Upper lobe of right lung (tissue), 1 donor: ENCODE measurements around the gene ANKS1A. TPM values are rescaled to one million over a fixed set of nuclear protein-coding genes. Genes with fewer than 3 reads are reported as not detected.

Experiments
- ATAC-seq: fragments of 200-7000 bp; cut with Tn5 transposase; one replicate; pipeline ENCODE4 v1.9.1; 2020; ENCODE audit warnings: mild to moderate bottlenecking, moderate library complexity
- DNase-seq: peaks from one replicate; pipeline ENCODE4 v3.0.0-alpha.2; 2020
- H3K27ac ChIP-seq: fragments of 200-600 bp; one replicate; pipeline ENCODE4 v1.8.0; 2022
- H3K27me3 ChIP-seq: fragments of 200-600 bp; one replicate; pipeline ENCODE4 v1.8.0; 2022; ENCODE audit warnings: mild to moderate bottlenecking
- H3K36me3 ChIP-seq: fragments of 200-600 bp; one replicate; pipeline ENCODE4 v1.8.0; 2022
- H3K4me1 ChIP-seq: fragments of 200-600 bp; one replicate; pipeline ENCODE4 v1.8.0; 2022
- H3K4me3 ChIP-seq: fragments of 200-600 bp; one replicate; pipeline ENCODE4 v1.8.0; 2022; ENCODE audit warnings: mild to moderate bottlenecking
- H3K9me3 ChIP-seq: fragments of 200-600 bp; one replicate; pipeline ENCODE4 v1.8.0; 2022
- CTCF ChIP-seq: fragments of 200-600 bp; IDR thresholded peaks from one replicate; pipeline ENCODE4 v1.8.0; 2022; ENCODE audit warnings: antibody characterized with exemption
- intact Hi-C: fragments of 100-400 bp; cut with DNase I; formaldehyde crosslinking; loops from one replicate; pipeline ENCODE4 v1.11.0; 2022
- total RNA-seq: library from RNA; stranded (reverse); fragmentation: NEBNext Ultra II Directional; extraction: Animal tissue kit (Norgen Biotek cat#: 25700); gene quantifications from one replicate; pipeline ENCODE4 v1.2.1, GENCODE V29; 2021
- donor health status: DM: no; HTN: yes; CAD: no; lungs with severe emphysema.

Gene ANKS1A
- total RNA-seq, 1 donor from 2014 or later: 59.0 TPM

- intact Hi-C loops: loop anchor here (10.0 kb wide), 1 partner anchor 73 kb away; no protein-coding TSS in a partner anchor
- Histone ChIP-seq H3K27me3 (no peaks in the 10 kb centered on the region), H3K36me3 (peaks cover 25% of the 10 kb centered on the region), H3K4me1 (peaks cover 6% of the 10 kb centered on the region), H3K27ac (no peak overlapping the region), H3K9me3 (no peaks in the 10 kb centered on the region), H3K4me3 (no peak overlapping the region)
- DNase-seq: no peak
- no peak for ATAC-seq
- no peak for TF ChIP-seq CTCF
Measured at GRCh38 chr6:34967461-34967860, 78.4 kb downstream of the ANKS1A start.

DNA sequence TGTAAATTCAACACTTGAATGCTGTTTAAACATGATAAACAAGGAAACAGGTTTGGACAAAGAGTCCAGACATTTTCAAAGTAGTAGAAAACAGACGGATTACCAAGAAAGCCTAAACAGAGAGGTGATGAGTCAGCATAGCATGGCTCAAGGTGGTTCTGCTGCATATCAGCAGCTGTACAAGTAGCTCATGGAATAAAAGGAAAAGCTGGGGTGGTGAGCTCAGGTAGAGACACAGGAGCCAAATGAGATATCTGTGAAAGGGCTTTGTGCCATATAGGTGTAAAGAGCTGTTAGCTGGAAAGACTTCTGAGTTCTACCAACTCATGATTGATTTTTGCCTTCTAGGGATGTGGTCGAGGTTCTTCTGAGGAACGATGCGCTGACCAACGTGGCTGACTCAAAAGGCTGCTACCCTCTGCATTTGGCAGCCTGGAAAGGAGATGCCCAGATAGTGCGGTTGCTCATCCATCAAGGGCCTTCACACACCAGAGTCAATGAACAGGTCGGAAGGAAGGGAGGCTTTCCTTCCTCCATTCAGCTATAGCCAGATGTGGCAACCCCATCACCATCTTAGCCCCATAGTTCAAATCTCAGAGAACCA, 80.7 kb downstream of the ANKS1A start:
- H3K27ac ChIP-seq: no peak overlapping the region
- H3K9me3 ChIP-seq: no peaks in the 10 kb centered on the region
- H3K36me3 ChIP-seq: peaks cover 29% of the 10 kb centered on the region
- no peak for DNase-seq
- no peaks in the 10 kb centered on the region for H3K27me3 ChIP-seq
- intact Hi-C loops: loop anchor here (10.0 kb wide), 1 partner anchor 75 kb away; no protein-coding TSS in a partner anchor
- TF ChIP-seq CTCF: no peak
- no peak overlapping the region for H3K4me3 ChIP-seq
- H3K4me1 ChIP-seq: peaks cover 6% of the 10 kb centered on the region
- ATAC-seq: no peak

- H3K27ac ChIP-seq: no peak overlapping the region
- peaks cover 6% of the 10 kb centered on the region for H3K4me1 ChIP-seq
- intact Hi-C loops: no loop called here
- H3K4me3 ChIP-seq: no peak overlapping the region
- no peaks in the 10 kb centered on the region for H3K27me3 ChIP-seq
- peaks cover 29% of the 10 kb centered on the region for H3K36me3 ChIP-seq
- no peak for TF ChIP-seq CTCF
- no peak for DNase-seq
- no peaks in the 10 kb centered on the region for H3K9me3 ChIP-seq
- no peak for ATAC-seq
Measured at GRCh38 chr6:34970488-34970887, 81.4 kb downstream of the ANKS1A start.

DNA sequence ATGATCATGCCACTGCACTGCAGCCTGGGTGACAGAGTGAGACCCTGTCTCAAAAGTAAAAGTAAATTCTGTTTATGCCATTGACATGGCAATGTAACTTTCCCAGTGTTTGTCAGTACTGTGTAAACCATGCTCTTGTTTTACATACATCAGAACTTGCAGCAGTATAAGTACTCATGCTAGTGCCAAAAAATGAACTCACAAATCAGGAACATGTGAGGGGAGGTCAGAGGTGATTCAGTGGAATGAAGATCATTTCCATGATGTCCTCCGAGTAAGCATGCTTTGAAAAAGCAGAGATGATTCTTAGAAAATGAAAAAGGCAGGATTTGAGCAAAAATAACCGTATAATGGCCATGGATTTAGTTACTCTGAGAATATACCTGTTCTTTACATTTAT, 81.9 kb downstream of the ANKS1A start:
- no peak overlapping the region for H3K4me3 ChIP-seq
- H3K27me3 ChIP-seq: no peaks in the 10 kb centered on the region
- no peak for ATAC-seq
- H3K4me1 ChIP-seq: peaks cover 6% of the 10 kb centered on the region
- no peak for DNase-seq
- intact Hi-C loops: no loop called here
- TF ChIP-seq CTCF: no peak
- H3K27ac ChIP-seq: no peak overlapping the region
- H3K36me3 ChIP-seq: peaks cover 29% of the 10 kb centered on the region
- H3K9me3 ChIP-seq: no peaks in the 10 kb centered on the region

DNA sequence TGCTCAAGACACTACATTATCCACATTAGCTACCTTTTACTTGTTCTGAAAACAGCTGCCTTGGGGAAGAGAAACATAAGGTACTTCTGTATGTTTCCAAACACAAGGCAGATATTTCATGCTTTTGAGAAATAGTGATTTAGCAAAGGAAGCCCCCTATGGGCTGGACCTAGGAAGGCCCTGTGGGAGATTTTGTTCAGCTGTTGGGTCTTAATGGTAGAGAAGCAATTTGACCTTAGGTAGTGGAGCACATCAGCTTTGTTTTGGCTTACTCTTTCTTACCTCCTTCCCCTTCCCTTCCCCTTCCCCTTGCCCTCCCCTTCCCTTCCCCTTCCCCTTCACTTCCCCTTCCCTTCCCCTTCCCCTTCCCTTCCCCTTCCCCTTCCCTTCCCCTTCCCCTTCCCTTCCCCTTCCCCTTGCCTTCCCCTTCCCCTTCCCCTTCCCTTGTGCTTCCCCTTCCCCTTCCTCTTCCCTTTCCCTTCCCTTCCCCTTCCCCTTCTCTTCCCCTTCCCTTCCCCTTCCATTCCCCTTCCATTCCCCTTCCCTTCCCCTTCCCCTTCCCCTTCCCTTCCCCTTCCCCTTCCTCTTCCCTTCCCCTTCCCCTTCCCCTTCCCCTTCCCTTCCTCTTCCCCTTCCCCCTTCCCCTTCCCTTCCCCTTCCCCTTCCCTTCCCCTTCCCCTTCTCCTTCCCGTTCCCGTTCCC, 84.6 kb downstream of the ANKS1A start:
- ATAC-seq (no peak), DNase-seq (no peak)
- TF ChIP-seq CTCF: no peak

More for the DNA sequence above, 84.6 kb downstream of the ANKS1A start:
- Histone ChIP-seq H3K36me3 (peaks cover 29% of the 10 kb centered on the region), H3K27me3 (no peaks in the 10 kb centered on the region), H3K4me3 (no peak overlapping the region), H3K27ac (no peak overlapping the region), H3K9me3 (no peaks in the 10 kb centered on the region), H3K4me1 (peaks cover 6% of the 10 kb centered on the region)
- intact Hi-C loops: no loop called here
